22Rv1 (cell line): ENCODE measurements around the gene KANK3.

Experiments
- H3K27ac ChIP-seq: fragments of 450-650 bp; 2 replicates; pipeline ENCODE4 v1.5.1; 2017
- ZFX ChIP-seq: fragments of 450-650 bp; IDR thresholded peaks from 2 replicates; pipeline ENCODE4 v1.6.1; 2017; ENCODE audit warnings: antibody characterized with exemption, borderline replicate concordance
- TF ChIP-seq, protein P1 (sequence below): fragments of 450-650 bp; IDR thresholded peaks from 2 replicates; pipeline ENCODE4 v1.5.1; 2017; ENCODE audit warnings: mild to moderate bottlenecking

The KANK3 gene

DNA sequence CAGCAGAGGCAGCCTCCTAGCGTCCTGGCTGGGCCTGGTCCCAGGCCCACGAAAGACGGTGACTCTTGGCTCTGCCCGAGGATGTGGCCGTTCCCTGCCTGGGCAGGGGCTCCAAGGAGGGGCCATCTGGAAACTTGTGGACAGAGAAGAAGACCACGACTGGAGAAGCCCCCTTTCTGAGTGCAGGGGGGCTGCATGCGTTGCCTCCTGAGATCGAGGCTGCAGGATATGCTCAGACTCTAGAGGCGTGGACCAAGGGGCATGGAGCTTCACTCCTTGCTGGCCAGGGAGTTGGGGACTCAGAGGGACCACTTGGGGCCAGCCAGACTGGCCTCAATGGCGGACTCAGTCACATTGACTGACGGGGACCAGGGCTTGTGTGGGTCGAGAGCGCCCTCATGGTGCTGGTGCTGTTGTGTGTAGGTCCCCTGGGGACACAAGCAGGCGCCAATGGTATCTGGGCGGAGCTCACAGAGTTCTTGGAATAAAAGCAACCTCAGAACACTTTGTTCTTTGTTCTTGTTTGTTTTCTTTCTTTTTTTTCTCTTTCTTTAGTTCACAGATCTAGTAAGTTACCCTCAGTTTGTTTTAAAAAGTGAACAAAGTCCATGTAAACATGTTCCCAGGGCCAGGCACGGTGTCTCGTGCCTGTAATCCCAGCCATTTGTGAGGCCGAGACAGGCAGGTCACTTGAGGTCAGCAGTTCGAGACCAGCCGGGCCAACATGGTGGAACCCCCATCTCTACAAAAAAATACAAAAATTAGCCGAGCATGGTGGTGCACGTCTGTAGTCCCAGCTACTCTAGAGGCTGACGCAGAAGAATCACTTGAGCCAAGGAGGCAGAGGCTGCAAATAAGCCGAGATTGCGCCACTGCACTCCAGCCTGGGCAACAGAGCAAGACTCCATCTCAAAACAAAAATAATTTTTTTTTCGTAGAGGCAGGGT is 31.1 kb upstream of the KANK3 start:
- TF ChIP-seq ZFX = no peak
- TF ChIP-seq, protein P1, sequence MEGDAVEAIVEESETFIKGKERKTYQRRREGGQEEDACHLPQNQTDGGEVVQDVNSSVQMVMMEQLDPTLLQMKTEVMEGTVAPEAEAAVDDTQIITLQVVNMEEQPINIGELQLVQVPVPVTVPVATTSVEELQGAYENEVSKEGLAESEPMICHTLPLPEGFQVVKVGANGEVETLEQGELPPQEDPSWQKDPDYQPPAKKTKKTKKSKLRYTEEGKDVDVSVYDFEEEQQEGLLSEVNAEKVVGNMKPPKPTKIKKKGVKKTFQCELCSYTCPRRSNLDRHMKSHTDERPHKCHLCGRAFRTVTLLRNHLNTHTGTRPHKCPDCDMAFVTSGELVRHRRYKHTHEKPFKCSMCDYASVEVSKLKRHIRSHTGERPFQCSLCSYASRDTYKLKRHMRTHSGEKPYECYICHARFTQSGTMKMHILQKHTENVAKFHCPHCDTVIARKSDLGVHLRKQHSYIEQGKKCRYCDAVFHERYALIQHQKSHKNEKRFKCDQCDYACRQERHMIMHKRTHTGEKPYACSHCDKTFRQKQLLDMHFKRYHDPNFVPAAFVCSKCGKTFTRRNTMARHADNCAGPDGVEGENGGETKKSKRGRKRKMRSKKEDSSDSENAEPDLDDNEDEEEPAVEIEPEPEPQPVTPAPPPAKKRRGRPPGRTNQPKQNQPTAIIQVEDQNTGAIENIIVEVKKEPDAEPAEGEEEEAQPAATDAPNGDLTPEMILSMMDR = peak; percentile 83
- H3K27ac ChIP-seq = peak overlapping the region; percentile 96

GRCh38 chr19:8371011-8371804 is 28.1 kb upstream of the KANK3 start:
- H3K27ac ChIP-seq = peak overlapping the region; percentile 96
- no peak for TF ChIP-seq ZFX
- TF ChIP-seq, protein P1 = no peak

DNA sequence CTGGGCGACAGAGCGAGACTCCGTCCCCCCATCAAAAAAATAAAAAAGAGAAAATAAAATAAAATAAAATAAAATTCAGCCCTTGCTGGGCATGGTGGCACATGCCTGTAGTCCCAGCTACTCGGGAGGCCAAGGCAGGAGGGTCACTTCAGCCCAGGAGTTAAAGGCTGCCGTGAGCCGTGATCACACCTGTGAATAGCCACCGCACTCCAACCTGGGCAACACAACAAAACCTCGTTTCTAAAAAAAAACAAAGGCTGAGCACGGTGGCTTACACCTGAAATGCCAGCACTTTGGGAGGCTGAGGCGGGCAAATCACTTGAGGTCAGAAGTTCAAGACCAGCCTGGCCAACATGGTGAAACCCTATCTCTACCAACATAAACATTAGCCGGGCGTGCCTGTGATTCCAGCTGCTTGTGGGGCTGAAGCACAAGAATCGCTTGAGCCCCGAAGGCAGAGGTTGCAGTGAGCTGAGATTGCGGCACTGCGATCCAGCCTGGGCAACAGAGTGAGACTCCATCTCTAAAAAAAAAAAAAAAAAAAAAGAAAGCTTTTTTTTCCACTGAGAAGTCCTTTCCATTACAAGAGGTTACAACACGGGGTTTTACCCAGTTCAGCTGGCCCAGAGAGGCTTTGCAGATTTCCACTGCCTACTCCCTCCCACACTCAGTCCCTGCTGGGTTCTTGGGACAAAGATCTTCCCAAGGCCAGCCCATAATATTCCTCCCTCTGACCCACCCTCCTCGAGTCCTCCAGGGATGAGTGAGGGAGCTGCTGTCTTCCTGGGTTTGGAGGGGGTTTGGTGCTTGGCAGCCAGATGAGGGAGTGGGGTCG is 27.3 kb upstream of the KANK3 start:
- TF ChIP-seq, protein P1 = no peak
- TF ChIP-seq ZFX = no peak
- H3K27ac ChIP-seq = peak overlapping the region; percentile 96

- peak overlapping the region; percentile 96; the same call in 1 of the 2 replicates for H3K27ac ChIP-seq
- TF ChIP-seq, protein P1 = no peak
- TF ChIP-seq ZFX = no peak
Measured at GRCh38 chr19:8367327-8368001, 24.4 kb upstream of the KANK3 start.

DNA sequence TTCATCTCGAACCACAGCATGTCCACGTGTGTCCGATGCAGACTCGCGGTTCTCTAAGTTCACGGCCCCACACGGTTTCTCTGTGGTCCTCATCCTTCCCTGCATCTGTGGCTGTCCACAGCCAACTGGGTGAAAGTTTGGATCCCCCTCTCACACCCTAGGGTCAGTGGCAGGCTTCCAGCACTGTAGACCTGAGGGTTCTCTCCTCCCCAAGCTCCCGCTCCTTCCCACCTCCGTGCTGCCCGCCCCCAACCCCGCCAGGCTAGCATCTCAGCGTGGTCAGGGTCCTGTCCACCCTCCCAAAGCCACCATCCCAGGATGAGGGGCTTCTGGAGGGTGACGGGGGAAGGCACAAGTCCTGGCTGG is 23.9 kb upstream of the KANK3 start:
- H3K27ac ChIP-seq = peak overlapping the region; percentile 96; the same call in 1 of the 2 replicates
- TF ChIP-seq, protein P1 = no peak
- no peak for TF ChIP-seq ZFX

GRCh38 chr19:8366121-8366581 is 23.1 kb upstream of the KANK3 start:
- TF ChIP-seq, protein P1 = no peak
- no peak for TF ChIP-seq ZFX
- H3K27ac ChIP-seq = peak overlapping the region; percentile 96
